Cardiac muscle cell (in vitro differentiated cells and primary cell): Measurements from ENCODE around the gene PGBD1. TPM values are rescaled to one million over a fixed set of nuclear protein-coding genes. Genes with fewer than 3 reads are reported as not detected.

Experiments used
- DNase-seq, 2 donors: peaks; one replicate each; pipeline versions ENCODE4 v3.0.0 to v3.0.0-alpha.2; 2010 to 2017; ENCODE audit warnings: low read depth in 1 of 2, low spot score in 1 of 2
- H3K27ac ChIP-seq: fragments of 200-600 bp; sonication (generic); 2 replicates; pipeline ENCODE4 v1.5.1; 2016
- H3K27me3 ChIP-seq: fragments of 200-600 bp; sonication (generic); 2 replicates; pipeline ENCODE4 v1.6.0; 2016; ENCODE audit warnings: control low read depth
- H3K36me3 ChIP-seq: fragments of 200-600 bp; sonication (generic); 2 replicates; pipeline ENCODE4 v1.5.1; 2016; ENCODE audit warnings: control low read depth
- H3K4me1 ChIP-seq: fragments of 200-600 bp; sonication (generic); 2 replicates; pipeline ENCODE4 v1.8.1; 2017; ENCODE audit warnings: low read depth, mild to moderate bottlenecking, mixed run types
- H3K4me3 ChIP-seq: fragments of 200-600 bp; sonication (generic); 2 replicates; pipeline ENCODE4 v1.5.1; 2016; ENCODE audit warnings: mild to moderate bottlenecking
- H3K9me3 ChIP-seq: fragments of 200-600 bp; sonication (generic); 2 replicates; pipeline ENCODE4 v1.5.1; 2017; ENCODE audit warnings: low read depth, mild to moderate bottlenecking, control low read depth
- polyA plus RNA-seq: library from polyadenylated mRNA; unstranded; fragments of >200 nt; fragmentation: Nextera tagmentation; extraction: Ambion mirVana; gene quantifications from 2 replicates; pipeline ENCODE4 v1.2.1, GENCODE V29; 2016
- total RNA-seq: library from RNA; depleted of rRNA; stranded (reverse); fragments of >200 nt; gene quantifications from 2 replicates; pipeline ENCODE4 v1.2.3, GENCODE V29; 2016
- TF ChIP-seq, protein P1 (sequence below): IDR thresholded peaks from 2 replicates; pipeline ENCODE4 v1.5.1; 2012; ENCODE audit warnings: low read depth, mild to moderate bottlenecking, low read length

PGBD1 gene
- total and polyA plus RNA-seq, 2 experiments from 2014 or later, result 7.5 to 8.2 TPM

DNA sequence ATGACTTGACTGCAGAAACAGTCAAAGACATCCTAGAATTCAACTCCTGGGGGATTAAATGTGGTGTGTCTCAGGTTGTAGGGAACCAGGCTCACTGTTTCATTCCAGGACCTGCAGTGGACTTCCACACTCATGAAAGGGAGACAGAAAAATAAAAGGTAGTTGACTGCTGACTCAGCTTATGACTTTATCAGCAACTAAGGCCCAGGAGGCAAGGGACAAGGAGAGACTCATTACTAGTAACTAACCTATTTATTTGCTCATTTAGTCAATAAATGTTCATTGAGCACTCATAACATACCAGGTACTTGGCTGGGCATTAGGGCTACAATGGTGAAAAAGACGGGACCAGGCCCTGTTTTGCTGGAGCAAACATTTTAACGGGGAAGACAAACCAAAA, 51.7 kb downstream of the PGBD1 start:
- Histone ChIP-seq H3K27me3 (no peaks in the 10 kb centered on the region), H3K27ac (no peak overlapping the region), H3K4me3 (no peak overlapping the region), H3K9me3 (no peaks in the 10 kb centered on the region), H3K4me1 (peaks cover 5% of the 10 kb centered on the region), H3K36me3 (no peaks in the 10 kb centered on the region)
- TF ChIP-seq, protein P1, sequence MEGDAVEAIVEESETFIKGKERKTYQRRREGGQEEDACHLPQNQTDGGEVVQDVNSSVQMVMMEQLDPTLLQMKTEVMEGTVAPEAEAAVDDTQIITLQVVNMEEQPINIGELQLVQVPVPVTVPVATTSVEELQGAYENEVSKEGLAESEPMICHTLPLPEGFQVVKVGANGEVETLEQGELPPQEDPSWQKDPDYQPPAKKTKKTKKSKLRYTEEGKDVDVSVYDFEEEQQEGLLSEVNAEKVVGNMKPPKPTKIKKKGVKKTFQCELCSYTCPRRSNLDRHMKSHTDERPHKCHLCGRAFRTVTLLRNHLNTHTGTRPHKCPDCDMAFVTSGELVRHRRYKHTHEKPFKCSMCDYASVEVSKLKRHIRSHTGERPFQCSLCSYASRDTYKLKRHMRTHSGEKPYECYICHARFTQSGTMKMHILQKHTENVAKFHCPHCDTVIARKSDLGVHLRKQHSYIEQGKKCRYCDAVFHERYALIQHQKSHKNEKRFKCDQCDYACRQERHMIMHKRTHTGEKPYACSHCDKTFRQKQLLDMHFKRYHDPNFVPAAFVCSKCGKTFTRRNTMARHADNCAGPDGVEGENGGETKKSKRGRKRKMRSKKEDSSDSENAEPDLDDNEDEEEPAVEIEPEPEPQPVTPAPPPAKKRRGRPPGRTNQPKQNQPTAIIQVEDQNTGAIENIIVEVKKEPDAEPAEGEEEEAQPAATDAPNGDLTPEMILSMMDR, result no peak
- DNase-seq, result no peak

DNA sequence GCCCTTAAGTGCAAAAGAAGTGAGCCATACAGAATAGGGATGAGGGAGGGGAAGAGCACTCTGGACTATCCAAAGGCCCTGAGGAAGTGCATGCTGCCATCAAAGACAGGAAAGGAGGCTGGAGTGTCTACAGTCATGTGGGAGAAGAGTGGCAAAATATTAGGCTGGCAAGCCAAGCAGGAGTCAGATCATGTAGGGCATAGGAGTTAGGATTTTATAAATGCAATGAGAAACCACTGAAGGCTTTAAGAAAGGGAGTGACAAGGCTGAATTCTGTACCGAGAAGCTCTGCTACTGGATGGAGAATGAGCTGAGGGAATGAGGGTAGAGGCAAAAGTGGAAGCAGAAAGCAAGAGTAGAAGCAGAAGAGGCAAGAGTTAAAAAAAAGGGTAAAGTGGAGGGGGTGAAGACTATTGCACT, 52.2 kb downstream of the PGBD1 start:
- Histone ChIP-seq H3K4me3 (no peak overlapping the region), H3K36me3 (no peaks in the 10 kb centered on the region), H3K27me3 (no peaks in the 10 kb centered on the region), H3K27ac (no peak overlapping the region), H3K4me1 (peaks cover 5% of the 10 kb centered on the region), H3K9me3 (no peaks in the 10 kb centered on the region)
- TF ChIP-seq, protein P1, result no peak
- DNase-seq, result no peak

DNA sequence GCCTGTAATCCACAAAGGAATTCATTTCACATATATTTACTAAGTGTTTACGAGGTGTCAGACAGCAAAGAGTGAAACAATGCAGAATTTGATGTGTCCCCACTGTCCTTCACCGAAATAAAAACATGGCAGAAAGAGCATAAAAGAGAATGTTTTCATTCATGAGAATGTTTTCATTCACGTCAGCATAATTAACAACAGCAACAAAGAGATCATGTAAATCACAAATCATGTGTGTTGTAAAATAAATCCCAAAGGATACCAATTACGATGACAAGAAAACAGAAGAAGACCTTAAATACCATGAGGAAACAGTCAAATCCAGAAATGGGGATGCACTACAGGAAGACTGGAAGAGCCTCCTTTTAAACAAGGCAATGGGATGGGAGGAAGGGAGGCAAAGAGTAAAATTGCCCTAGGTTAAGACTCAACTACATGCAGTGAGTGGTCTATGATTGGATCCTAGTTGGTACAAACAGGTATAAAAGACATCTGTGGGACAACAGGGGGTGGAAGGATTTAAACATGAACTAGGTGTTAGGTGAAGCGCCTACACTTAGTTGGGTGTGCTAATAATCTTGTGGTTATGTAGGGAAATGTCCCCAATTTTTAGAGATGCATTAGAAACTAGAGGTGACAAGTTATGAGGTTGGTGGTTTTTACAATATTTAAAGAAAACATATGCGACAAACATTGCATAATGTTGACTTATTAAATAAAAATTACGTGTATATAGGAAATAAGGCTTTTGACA, 53.1 kb downstream of the PGBD1 start:
- Histone ChIP-seq H3K27me3 (no peaks in the 10 kb centered on the region), H3K27ac (peak overlapping the region; percentile 100), H3K4me3 (peak overlapping the region; percentile 18), H3K9me3 (no peaks in the 10 kb centered on the region), H3K4me1 (peaks cover 5% of the 10 kb centered on the region), H3K36me3 (no peaks in the 10 kb centered on the region)
- TF ChIP-seq, protein P1, result no peak
- no peak for DNase-seq

DNA sequence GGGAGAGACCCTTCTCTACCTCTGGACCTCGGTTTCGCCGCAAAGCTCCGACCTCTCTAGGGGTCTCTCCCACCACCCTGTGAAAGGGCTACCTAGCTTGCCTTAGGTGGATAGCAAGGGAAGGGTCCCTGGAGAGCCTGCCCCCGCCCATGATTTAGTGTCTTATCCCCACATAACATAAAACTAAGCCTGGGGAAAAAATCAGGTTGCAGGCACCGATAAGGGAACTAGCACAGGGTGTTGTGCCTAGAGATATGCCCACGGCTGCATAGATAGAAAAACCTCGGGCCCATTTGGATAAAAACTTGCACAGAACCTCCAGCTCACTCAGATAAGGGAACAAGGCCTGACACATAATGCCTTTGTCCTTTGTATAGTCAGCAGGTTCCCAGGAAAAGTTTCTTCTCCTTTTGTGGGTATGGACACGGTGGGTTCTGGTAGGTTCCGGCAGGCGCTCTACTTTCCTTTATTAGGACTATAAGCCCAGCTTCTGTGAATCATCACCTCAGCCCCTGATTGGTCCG, 53.7 kb downstream of the PGBD1 start:
- Histone ChIP-seq H3K9me3 (no peaks in the 10 kb centered on the region), H3K27ac (peak overlapping the region; percentile 100), H3K27me3 (no peaks in the 10 kb centered on the region), H3K4me1 (peaks cover 5% of the 10 kb centered on the region), H3K4me3 (peak overlapping the region; percentile 18), H3K36me3 (no peaks in the 10 kb centered on the region)
- TF ChIP-seq, protein P1, result no peak
- DNase-seq, result no peak

DNA sequence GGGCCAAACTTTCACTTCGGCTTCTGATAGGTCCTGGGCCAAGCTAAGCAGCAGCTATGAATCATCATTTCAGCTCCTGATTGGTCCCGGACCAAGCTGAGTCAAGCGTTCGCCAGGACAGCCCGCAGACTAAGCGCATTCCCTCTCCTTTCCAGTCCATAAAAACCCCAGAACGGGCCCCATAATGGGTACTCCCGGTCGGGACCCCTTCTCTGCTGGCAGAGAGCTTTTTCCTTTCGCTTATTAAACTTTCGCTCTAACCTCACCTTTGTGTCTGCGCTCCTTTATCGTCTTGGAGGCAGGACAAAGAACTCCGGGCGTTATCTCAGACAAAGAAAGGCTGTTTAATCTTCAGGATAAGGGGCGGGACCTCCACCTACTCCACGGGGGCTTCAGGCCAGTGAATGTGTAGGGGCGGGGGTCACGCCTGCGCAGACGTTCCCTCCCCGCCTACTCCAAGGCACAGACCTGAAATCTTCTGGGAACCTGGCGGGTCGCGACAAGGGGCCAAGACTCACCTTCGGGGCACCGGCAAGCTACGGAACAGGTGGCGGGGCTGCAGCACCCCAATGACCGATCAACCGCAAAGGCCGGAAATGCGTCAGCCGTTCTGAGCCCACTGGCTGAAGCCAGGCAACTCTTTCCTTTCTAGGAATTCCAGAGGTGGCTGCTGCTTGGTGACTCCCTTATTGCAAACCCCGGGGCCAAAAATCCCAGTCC, 54.4 kb downstream of the PGBD1 start, which contains the start of gene ZSCAN31:
ZSCAN31 (minus strand) TSS at position 585 of the 720 bp plus-strand sequence. CDS start 6,465 bp downstream, outside the sequence.
- H3K36me3 ChIP-seq, result no peaks in the 10 kb centered on the region
- H3K4me1 ChIP-seq, result peaks cover 5% of the 10 kb centered on the region
- peak within 1 kb of the TSS; percentile 100 for H3K27ac ChIP-seq
- H3K4me3 ChIP-seq, result peak within 1 kb of the TSS; percentile 73
- TF ChIP-seq, protein P1, result no peak
- no peaks in the 10 kb centered on the region for H3K9me3 ChIP-seq
- DNase-seq, result peak; percentile 98 to 99
- H3K27me3 ChIP-seq, result no peaks in the 10 kb centered on the region
